GM18517 (cell line): ENCODE measurements around the gene OSTF1.

ENCODE experiments used
- ATAC-seq: cut with Tn5 transposase; IDR thresholded peaks from one replicate; pipeline ENCODE4 v1.9.1; 2021; ENCODE audit warnings: mild to moderate bottlenecking, moderate library complexity; ENCODE audit not compliant: unreplicated experiment

The OSTF1 gene

GRCh38 chr9:75161116-75161857 is 73.0 kb downstream of the OSTF1 start:
- no peak for ATAC-seq

- ATAC-seq, result no peak
These were observed 75.5 kb downstream of the OSTF1 start for GRCh38 chr9:75163764-75164163.

GRCh38 chr9:75164573-75164972 is 76.3 kb downstream of the OSTF1 start:
- ATAC-seq, result no peak

DNA sequence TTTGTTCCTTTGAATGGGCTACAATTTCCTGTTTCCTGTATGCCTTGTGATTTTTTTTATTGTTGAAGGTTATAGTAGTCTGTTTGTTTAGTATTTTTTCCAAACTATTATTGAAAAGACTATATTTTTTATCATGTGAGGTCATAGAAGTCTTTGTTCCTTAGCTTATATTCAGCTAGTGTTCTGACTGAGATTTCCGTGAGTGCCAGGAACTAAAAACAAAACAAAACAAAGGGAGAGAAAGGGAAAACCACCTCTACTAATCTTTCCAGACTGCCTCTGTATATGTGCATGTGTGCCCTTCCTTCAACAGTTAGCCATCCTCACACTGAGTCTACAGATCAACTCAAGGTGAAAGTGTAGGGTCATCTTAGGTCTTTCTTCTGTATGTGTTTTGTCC is 79.0 kb downstream of the OSTF1 start:
- no peak for ATAC-seq

- no peak for ATAC-seq
These were observed 80.2 kb downstream of the OSTF1 start for GRCh38 chr9:75168270-75169178.

GRCh38 chr9:75169623-75170022 is 81.3 kb downstream of the OSTF1 start:
- ATAC-seq, result no peak

GRCh38 chr9:75170898-75171360 is 82.6 kb downstream of the OSTF1 start:
- ATAC-seq, result no peak

DNA sequence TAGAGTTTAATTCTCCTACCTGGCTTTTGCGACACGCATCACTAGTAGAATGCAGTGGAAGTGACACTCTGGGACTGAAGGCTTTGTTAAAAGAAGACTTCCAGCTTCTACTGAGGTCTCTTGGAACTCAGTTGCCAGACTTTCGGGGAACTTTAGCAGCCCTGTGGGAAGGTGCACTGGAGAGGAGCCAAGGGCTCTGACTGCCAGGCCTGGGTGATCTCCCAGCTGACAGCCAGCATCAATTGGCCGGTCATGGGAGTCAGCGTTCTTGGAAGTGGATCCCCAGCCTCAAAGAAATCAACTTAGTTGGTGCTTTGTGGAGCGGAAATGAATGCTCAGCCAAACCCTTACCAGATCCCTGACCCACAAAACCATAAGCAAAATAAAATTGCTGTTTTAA is 87.1 kb downstream of the OSTF1 start:
- no peak for ATAC-seq

DNA sequence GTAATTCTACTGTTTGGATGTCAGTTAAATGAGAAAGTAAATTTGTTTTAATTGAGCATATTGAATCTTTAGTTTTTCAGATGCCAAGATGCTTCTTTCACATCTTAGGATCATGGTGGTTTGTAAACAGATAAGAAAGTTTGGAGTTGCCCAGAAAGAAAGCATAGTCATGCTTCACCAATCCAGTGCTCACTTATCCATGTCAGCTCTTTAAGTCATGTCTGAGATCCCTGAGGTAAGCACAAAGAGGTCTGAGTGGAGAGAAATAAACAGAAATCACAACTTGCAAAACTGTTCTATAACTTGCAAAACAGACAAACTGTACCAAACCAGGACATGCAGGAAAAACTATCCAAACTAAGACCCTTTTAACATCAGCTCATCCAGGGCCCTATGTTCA is 87.7 kb downstream of the OSTF1 start:
- ATAC-seq, result no peak

DNA sequence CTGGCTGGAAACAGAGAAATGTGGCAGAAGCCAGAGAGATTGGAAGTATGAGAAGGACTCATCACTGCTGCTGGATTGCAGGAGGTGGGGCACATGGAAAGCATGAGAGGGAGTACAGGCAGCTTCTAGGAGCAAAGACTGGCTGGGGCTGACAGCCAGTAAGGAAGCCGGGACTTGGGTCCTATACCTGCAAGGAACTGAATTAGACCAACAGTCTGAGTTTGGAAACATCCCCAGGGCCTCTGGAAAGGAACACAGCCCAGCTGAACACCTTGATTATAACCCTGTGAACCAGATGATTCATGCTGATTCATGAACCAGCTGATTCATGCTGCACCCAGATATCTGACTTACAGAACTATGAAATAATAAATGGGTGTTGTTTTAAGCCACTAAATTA is 93.4 kb downstream of the OSTF1 start:
- no peak for ATAC-seq

GRCh38 chr9:75183306-75183705 is 95.0 kb downstream of the OSTF1 start:
- no peak for ATAC-seq

DNA sequence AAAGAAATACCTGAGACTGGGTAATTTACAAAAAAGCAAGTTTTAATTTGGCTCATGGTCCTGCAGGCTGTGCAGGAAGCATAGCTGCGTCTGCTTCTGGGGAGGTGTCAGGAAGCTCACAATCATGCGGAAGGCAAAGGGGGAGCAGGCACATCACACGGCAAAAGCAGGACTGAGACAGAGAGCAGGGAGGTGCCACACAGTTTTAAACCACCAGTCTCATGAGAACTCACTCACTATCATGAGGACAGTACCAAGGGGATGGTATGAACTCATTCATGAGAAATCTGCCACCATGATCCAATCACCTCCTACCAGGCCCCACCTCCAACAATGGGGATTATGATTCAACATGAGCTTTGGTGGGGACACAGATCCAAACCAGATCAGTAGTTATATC is 96.2 kb downstream of the OSTF1 start:
- ATAC-seq, result no peak

DNA sequence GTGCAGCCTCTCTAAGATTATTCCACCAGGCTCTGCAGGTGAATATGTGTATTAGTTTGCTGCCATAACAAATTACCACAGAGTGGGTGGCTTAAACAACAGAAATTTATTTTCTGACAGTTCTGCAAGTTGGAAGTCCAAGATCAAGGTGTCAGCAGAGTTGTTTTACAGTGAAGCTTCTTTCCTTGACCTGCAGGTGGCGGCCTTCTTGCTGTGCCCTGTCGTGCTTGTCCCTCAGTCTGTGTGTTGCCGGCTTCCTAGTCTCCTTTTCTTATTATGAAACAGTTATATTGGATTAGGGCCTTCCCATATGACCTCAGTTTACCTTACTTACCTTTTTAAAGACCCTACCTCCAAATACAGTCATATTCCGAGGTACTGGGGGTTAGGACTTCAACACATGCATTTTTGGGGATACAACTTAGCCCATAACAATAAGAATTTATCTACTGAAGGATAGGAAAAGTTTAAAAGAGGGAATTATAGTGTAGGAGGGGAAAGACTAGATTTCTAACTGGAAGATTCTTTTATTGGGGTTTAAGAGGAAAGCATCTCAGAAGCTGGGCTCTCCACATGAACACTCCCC is 97.4 kb downstream of the OSTF1 start:
- ATAC-seq, result peak; percentile 81

- no peak for ATAC-seq
These were observed 98.6 kb downstream of the OSTF1 start for GRCh38 chr9:75186767-75187380.

GRCh38 chr9:75188756-75189155 is 100.4 kb downstream of the OSTF1 start:
- no peak for ATAC-seq

DNA sequence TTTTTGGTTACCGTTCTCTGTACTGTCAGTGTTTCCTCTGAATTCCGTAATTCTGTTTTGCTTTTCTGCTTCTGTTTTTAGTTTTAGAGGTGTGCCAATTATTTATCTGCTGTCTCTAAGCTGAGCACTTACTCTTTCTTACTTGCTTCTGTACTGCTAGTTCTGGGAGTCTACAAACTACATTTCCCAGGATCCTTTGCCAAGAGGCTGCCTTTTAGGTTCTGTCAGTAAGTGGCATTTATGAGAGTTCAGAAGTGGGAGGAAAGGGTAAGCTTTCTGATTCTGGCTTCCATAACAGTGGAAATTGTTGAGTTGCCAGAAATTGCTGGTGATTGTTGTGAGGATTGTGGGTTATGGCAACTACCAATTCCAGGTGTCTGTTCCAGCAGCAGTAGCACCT is 102.4 kb downstream of the OSTF1 start:
- ATAC-seq, result no peak
